NCI-H2196 (cell line): ENCODE measurements around the gene NTHL1.
A peak's percentile ranks its signal among the peaks of the same experiment; 100 is the strongest.

Experiments used
- DNase-seq: peaks from one replicate; lab custom pipeline; 2025; ENCODE audit not compliant: unreplicated experiment; lab: John Stamatoyannopoulos, UW

The NTHL1 gene

DNA sequence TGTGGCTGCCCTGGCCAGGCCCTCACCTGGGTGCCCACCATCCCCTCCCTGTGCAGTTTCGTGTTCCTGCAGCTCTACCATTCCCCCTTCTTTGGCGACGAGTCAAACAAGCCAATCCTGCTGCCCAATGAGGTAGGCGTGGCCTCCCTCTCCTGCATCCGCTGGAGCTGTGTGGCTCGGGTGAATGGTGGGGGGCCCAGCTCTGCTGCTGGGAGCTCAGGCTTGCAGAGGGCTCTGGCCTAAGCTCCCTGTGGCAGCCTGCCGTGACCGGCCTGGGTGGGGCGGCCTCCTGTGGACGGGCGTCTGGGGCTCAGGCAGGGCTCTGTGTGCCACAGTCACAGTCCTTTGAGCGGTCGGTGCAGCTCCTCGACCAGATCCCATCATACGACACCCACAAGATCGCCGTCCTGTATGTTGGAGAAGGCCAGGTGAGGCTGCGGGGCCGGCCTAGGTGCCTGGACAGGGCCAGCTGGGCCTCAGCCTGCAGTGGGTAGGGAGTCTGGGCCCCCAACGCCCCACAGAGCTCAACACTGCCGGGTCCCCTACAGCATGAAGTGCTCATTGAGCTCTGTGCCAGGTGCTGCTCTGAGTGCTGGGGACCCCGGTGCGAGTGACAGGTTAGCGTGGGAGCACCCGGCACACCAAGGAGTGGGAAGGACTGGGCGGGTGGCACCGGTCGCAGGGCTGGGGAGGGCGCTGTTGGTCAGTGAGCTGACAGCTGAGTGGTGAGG is 37.4 kb upstream of the NTHL1 start:
- DNase-seq: no peak

GRCh38 chr16:2083876-2084780 is 36.5 kb upstream of the NTHL1 start:
- no peak for DNase-seq

DNA sequence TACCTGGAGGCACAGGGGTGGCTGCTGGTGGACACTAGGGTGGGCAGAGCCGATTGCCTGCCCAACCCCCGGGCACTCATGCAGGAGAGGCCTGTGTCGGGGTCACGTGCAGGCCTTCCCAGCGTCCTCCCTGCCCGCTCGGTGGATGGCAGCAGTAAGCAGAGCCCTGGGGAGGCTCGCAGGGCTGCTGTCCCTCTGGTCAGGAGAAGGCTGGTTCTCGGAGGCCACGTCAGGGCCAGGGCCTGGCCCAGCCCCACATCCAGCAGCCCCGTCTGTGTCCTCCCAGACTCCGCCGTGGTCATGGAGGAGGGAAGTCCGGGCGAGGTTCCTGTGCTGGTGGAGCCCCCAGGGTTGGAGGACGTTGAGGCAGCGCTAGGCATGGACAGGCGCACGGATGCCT is 35.8 kb upstream of the NTHL1 start:
- no peak for DNase-seq

DNA sequence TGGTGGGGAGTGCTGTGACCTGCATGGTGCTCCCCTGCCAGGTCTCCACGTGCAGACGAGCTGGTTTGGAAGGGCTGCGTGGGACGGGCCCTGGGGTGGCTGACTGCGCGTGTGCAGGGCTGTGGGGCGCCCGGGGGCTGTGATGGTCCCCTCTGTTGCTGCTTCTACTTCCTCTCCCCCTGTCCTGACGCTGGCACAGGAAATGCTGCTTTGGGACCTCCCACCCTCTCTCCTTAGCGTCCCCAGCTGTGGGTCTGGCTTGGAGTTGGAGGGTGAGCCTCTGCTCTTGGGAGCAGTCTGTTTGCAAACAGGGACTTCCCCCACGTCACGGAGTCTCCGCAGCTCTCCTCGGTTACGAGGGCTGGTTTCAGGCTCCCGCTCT is 35.3 kb upstream of the NTHL1 start:
- DNase-seq: no peak

DNA sequence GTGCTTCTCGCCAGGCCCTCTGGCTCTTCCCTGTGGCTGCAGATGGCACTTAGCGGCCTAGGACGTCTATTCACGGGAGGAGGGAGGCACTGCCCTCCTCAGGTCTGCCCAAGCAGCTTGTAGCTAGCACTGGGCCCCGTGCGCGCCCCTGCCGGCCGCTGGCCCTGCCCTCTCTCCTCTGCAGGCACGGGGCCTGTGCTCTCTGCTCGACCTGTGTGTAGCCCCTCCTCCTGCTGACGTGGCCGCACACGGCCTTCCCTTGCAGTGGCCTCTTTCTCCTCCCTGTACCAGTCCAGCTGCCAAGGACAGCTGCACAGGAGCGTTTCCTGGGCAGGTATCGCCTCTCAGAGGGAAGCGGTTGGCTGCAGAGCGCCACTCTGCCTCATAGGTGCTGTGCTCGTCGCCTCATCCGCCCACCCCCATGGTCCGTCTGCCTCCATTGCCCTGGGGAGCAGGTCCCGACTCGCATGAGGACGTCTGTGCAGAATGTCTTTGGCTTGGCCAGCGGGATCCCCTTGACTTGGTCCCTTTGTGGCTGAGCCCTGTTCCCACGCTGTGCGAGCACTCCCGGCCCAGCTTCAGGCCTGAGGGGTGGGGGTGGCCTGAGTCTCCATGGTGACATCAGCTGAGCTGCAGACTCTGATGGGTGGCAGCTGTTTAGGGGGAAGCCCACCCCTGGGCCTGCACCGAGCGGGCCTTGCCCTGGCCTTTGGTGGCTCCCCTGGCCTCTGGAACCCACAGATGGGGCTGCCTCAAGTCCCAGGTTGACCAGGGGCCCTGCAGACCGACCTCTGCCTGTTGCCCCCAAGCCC is 34.7 kb upstream of the NTHL1 start:
- peak; percentile 97 for DNase-seq

- no peak for DNase-seq
These were observed 33.8 kb upstream of the NTHL1 start for GRCh38 chr16:2081201-2082084.

DNA sequence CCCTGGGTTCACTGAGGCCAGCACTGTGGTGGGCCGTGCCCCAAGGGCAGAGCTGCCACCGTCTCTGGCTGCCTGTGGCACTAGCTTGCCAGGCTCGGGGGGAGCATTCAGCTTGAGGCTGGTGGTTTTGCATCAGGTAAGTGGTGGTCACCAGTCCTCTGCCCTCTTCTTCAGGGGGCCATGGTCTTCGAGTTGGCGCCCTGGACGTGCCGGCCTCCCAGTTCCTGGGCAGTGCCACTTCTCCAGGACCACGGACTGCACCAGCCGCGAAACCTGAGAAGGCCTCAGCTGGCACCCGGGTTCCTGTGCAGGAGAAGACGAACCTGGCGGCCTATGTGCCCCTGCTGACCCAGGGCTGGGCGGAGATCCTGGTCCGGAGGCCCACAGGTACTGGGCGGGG is 32.4 kb upstream of the NTHL1 start:
- no peak for DNase-seq

- DNase-seq: no peak
These were observed 31.7 kb upstream of the NTHL1 start for GRCh38 chr16:2079311-2079800.

- DNase-seq: no peak
These were observed 31.1 kb upstream of the NTHL1 start for GRCh38 chr16:2078691-2079090.

DNA sequence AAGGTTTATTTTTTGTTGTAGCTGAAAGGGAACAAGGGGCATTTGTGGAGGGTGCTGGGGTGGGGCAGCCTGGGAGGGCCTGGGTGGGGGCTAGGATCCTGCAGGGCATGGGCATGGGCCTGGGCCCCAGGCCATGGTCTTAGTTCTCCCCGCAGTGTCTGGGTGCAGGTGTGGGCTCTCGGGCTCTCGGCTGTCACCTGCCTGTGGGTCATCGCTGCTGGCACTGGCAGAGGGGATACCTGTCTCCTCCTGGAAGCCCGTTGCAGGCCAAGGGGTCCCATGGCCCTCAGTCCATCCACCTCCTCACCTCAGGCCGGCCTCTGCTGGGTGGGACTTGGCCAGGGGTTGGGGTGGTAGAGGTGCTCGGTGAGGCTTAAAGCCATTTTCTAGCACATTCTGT is 30.5 kb upstream of the NTHL1 start:
- DNase-seq: no peak

- DNase-seq: no peak
These were observed 30.1 kb upstream of the NTHL1 start for GRCh38 chr16:2077696-2078095.

DNA sequence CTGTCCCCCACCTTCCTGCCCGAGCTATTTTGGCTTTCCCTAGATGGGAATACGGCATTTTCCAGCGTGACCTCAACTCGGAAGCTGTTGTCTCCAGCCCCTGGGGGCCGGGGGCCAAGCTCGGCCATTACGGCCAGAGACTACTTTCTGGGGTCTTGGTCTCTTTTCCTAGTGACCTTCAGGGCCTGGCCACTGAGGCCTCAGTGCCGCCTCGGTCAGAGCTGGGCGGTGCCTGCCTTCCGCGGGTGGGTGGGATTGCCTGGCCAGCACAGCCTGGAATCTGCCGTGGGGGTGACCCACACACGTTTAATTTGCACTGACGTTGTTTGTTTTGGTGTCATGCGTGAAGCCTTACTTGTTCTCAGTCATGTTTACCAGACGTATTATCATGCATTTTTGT is 29.4 kb upstream of the NTHL1 start:
- DNase-seq: no peak

DNA sequence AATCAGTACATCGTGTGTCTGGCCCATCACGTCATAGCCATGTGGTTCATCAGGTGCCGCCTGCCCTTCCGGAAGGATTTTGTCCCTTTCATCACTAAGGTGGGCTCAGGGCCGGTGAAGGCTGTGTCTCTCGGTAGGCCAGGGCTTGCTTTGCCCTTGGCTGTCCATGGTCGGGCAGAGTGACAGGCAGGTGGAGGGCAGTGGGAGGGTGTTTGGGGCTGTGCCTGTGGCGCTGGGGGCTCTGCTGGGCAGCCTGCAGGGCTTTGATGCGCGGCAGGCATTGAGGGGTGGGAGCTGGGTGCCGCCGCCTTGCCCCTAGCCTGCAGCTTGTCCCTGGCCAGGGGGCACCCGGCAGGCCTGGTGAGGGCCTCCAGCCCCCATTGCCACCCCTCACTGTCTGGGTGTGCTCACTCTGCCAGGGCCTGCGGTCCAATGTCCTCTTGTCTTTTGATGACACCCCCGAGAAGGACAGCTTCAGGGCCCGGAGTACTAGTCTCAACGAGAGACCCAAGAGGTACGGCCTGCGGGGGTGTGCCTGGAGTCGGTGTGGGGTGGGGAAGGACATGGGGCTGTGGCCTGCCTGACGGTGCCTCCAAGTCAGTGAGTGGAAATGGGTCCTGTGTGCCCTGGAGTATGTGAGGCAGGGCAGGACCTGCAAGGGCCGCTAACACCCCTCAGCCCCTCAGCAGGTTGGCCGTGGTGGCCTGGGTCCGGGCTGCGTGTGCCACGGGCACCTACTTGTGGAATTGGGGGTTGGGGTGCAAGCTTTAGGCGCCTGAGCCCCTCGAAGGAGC is 28.6 kb upstream of the NTHL1 start:
- no peak for DNase-seq

GRCh38 chr16:2075631-2076030 is 28.0 kb upstream of the NTHL1 start:
- no peak for DNase-seq

- no peak for DNase-seq
These were observed 26.4 kb upstream of the NTHL1 start for GRCh38 chr16:2074071-2074470.

- DNase-seq: no peak
These were observed 25.3 kb upstream of the NTHL1 start for GRCh38 chr16:2072926-2073325.

GRCh38 chr16:2071454-2072202 is 24.0 kb upstream of the NTHL1 start:
- DNase-seq: no peak

- no peak for DNase-seq
These were observed 23.2 kb upstream of the NTHL1 start for GRCh38 chr16:2070576-2071453.
